ENCODE data around the gene NIPSNAP3A.

GRCh38 chr9:104779334-104779733, 31.9 kb downstream of the NIPSNAP3A start:
- no peak for TF ChIP-seq EZH2 (IDR thresholded peaks at IDR 0.05)
- no peak for TF ChIP-seq POLR2AphosphoS5 (IDR thresholded peaks at IDR 0.05; ENCODE audit: borderline replicate concordance, low read depth, low read length)
